Esophagus squamous epithelium (tissue), 5 donors: ENCODE measurements around the gene ADARB2. TPM values are rescaled to one million over a fixed set of nuclear protein-coding genes. Genes with fewer than 3 reads are reported as not detected.

Experiments used
- DNase-seq: peaks from one replicate; lab custom pipeline; 2025; lab: John Stamatoyannopoulos, UW
- H3K27ac ChIP-seq, 4 donors: fragments of 200-600 bp; sonication (generic); one replicate each; pipeline ENCODE4 v1.5.1; 2016 to 2019; ENCODE audit warnings: mild to moderate bottlenecking in 1 of 4
- H3K27me3 ChIP-seq, 4 donors: fragments of 200-600 bp; sonication (generic); 1 replicate in 3 of 4; 2 replicates in 1 of 4; pipeline versions ENCODE4 v1.5.1 to v1.6.0; 2017 to 2021; ENCODE audit warnings: antibody characterized with exemption in 1 of 4
- H3K36me3 ChIP-seq, 3 donors: fragments of 200-600 bp; sonication (generic); one replicate each; pipeline ENCODE4 v1.5.1; 2016 to 2019
- H3K4me1 ChIP-seq, 3 donors: fragments of 200-600 bp; sonication (generic); one replicate each; pipeline ENCODE4 v1.5.1; 2017 to 2019
- H3K4me3 ChIP-seq, 4 donors: fragments of 200-600 bp; sonication (generic); 1 replicate in 3 of 4; 2 replicates in 1 of 4; pipeline ENCODE4 v1.5.1; 2016 to 2019; ENCODE audit warnings: mild to moderate bottlenecking in 2 of 4, moderate library complexity in 1 of 4
- H3K9me3 ChIP-seq, 3 donors: fragments of 200-600 bp; sonication (generic); one replicate each; pipeline ENCODE4 v1.5.1; 2016 to 2019
- CTCF ChIP-seq, 6 experiments: fragments of 450-650 bp in 4 of 6; fragments of 200-600 bp in 2 of 6; sonication (generic) in 2 of 6; IDR thresholded peaks; one replicate each; pipeline ENCODE4 v1.5.1; 2016 to 2019; ENCODE audit warnings: antibody characterized with exemption in 6 of 6, mild to moderate bottlenecking in 4 of 6, moderate library complexity in 4 of 6
- POLR2A ChIP-seq, 4 donors: fragments of 450-650 bp; IDR thresholded peaks; one replicate each; pipeline ENCODE4 v1.6.1; 2017; ENCODE audit warnings: antibody characterized with exemption in 4 of 4, mild to moderate bottlenecking in 4 of 4, moderate library complexity in 3 of 4
- WGBS, 2 donors: methylation state at CpG; one replicate each; pipeline ENCODE4 v1.1.5; 2018; 5-methylcytosine and 5-hydroxymethylcytosine counted together
- intact Hi-C: fragments of 100-400 bp; cut with DNase I; formaldehyde crosslinking; loops from one replicate; pipeline ENCODE4 v1.15.0; 2022
- total RNA-seq, 4 donors: library from RNA; depleted of rRNA; stranded (reverse); fragments of >200 nt; gene quantifications; one replicate each; pipeline ENCODE4 v1.1.0, GENCODE V29; 2016
- donor health status: DM: yes; HTN: yes; CAD: no.

ADARB2 gene
- total RNA-seq, 4 donors from 2014 or later: 0.21 to 3.5 (median 1.5) TPM

DNA sequence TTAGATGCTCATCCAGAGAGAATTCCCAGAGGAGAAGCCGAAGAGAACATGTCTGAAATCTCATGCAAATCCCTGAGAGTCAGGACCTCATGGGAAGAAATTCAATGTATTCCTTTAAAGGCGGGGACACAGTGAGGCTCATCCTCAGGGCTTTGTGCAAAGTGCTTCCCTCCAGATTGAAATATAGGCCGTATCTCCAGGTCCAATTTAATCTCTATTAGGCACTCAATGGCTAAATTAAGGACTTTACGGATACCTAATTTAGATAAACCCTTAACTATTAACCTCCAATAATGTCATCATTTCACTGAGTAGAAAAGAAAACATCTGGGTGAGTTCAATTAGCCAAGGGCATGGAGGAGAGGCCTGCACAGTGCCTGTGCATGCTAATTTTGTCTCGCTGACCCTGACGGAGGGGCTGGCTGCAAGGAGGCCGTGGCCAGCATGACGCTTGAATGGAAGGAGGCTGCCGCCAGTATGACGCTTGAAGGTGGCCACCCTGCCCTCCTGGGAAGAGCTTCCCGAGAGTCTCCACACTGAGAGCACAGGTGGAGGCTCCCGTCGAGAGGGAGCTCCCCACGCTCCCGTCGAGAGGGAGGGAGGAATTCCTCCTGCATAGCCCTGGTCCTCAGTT, 287.6 kb downstream of the ADARB2 start:
- DNase-seq: no peak
- WGBS, 2 donors: 76 to 80% methylated on average over 10 to 14 of the region's 16 CpGs
- no peak overlapping the region for H3K4me3 ChIP-seq

DNA sequence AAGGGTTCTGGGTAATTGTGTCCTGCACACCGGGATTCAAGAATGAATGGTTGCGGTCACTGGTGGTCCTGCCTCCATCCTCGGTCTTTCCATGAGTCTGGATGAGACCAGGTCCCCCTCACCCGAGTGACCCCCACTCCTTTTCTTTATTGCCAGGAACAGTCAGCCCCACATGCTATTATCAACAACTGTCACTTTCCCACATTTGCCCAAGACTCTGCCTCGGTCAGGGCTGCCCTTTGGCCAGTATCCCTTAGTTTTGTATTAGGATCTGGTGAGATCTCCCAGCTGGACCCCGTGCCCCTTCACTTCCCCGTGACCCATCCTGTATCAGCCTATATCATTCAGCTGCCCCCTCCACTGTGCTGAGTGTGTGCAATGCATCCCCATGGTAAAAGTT, 288.3 kb downstream of the ADARB2 start:
- 59 to 80% methylated on average over 6 to 7 of the region's 7 CpGs for WGBS, 2 donors
- no peak for DNase-seq
- Histone ChIP-seq H3K27me3 (peaks cover 0 to 18% (median 0%) of the 10 kb centered on the region in 4 donors), H3K4me3 (no peak overlapping the region), H3K9me3 (no peaks in the 10 kb centered on the region), H3K4me1 (peaks cover 0 to 27% (median 5%) of the 10 kb centered on the region in 3 donors), H3K27ac (peak overlapping the region; percentile 16 to 82 (median 78)), H3K36me3 (no peaks in the 10 kb centered on the region)
- intact Hi-C loops: no loop called here
- TF ChIP-seq CTCF (IDR thresholded peaks at IDR 0.05) (no peak), POLR2A (IDR thresholded peaks at IDR 0.05) (no peak)

More for the DNA sequence above, 287.6 kb downstream of the ADARB2 start:
- no peaks in the 10 kb centered on the region for H3K9me3 ChIP-seq
- H3K4me1 ChIP-seq: peaks cover 0 to 27% (median 5%) of the 10 kb centered on the region in 3 donors
- intact Hi-C loops: no loop called here
- no peaks in the 10 kb centered on the region for H3K36me3 ChIP-seq
- H3K27ac ChIP-seq: peak overlapping the region in 1 of 4 donors; percentile 77
- peaks cover 0 to 18% (median 0%) of the 10 kb centered on the region in 4 donors for H3K27me3 ChIP-seq
- TF ChIP-seq POLR2A (IDR thresholded peaks at IDR 0.05) (no peak), CTCF (IDR thresholded peaks at IDR 0.05) (no peak)

GRCh38 chr10:1448252-1448930, 288.9 kb downstream of the ADARB2 start:
- WGBS, 2 donors: 13 to 16% methylated on average over 3 to 4 of the region's 4 CpGs
- no peak for DNase-seq
- Histone ChIP-seq H3K4me1 (peaks cover 0 to 27% (median 5%) of the 10 kb centered on the region in 3 donors), H3K4me3 (no peak overlapping the region), H3K27me3 (peaks cover 0 to 18% (median 0%) of the 10 kb centered on the region in 4 donors), H3K27ac (peak overlapping the region; percentile 16 to 82 (median 78)), H3K36me3 (no peaks in the 10 kb centered on the region), H3K9me3 (no peaks in the 10 kb centered on the region)
- intact Hi-C loops: no loop called here
- TF ChIP-seq CTCF (IDR thresholded peaks at IDR 0.05) (no peak), POLR2A (IDR thresholded peaks at IDR 0.05) (no peak)

DNA sequence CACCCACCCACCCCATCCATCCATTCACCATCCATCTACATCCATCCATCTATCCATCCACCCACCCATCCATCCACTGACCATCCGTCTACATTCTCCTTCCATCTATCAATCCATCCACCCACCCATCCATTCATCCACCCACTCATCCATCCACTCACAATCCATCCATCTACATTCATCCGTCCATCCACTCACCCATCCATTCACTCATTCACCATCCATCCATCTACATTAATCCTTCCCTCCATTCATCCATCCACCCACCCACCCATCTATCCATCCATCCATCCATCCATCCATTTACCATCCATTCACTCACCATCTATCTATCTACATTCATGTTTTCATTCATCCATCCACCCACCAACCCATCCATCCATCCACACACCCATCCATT, 292.5 kb downstream of the ADARB2 start:
- H3K9me3 ChIP-seq: no peaks in the 10 kb centered on the region
- H3K27ac ChIP-seq: no peak overlapping the region
- no peak for DNase-seq
- intact Hi-C loops: no loop called here
- peaks cover 0 to 23% (median 5%) of the 10 kb centered on the region in 3 donors for H3K4me1 ChIP-seq
- WGBS, 2 donors: 81 to 84% methylated on average over 2 of the region's 2 CpGs
- no peak overlapping the region for H3K4me3 ChIP-seq
- peaks cover 0 to 9% (median 0%) of the 10 kb centered on the region in 4 donors for H3K27me3 ChIP-seq
- H3K36me3 ChIP-seq: no peaks in the 10 kb centered on the region
- TF ChIP-seq POLR2A (IDR thresholded peaks at IDR 0.05) (no peak), CTCF (IDR thresholded peaks at IDR 0.05) (no peak)

GRCh38 chr10:1440897-1441296, 296.4 kb downstream of the ADARB2 start:
- DNase-seq: no peak
- H3K4me3 ChIP-seq: no peak overlapping the region
- H3K9me3 ChIP-seq: no peaks in the 10 kb centered on the region
- intact Hi-C loops: no loop called here
- H3K36me3 ChIP-seq: no peaks in the 10 kb centered on the region
- H3K4me1 ChIP-seq: no peaks in the 10 kb centered on the region
- 56 to 60% methylated on average over 2 of the region's 2 CpGs for WGBS, 2 donors
- TF ChIP-seq POLR2A (IDR thresholded peaks at IDR 0.05) (no peak), CTCF (IDR thresholded peaks at IDR 0.05) (no peak)
- H3K27ac ChIP-seq: no peak overlapping the region
- H3K27me3 ChIP-seq: peaks cover 0 to 10% (median 0%) of the 10 kb centered on the region in 4 donors
